Stimulated activated CD4-positive, alpha-beta T cell treated with anti-CD3 and anti-CD28 coated beads, TNF-alpha, amount 100 ng/mL, for 24 hours (primary cell): ENCODE results near the gene ARPC3.
"Not testable (repeated sequence)": the region's sequence is repeated elsewhere in the genome, so short reads cannot be mapped to it uniquely, and the experiment has no call there.

ENCODE experiments used
- DNase-seq, 3 experiments: peaks; one replicate each; pipeline ENCODE4 v3.0.0-alpha.2; 2020; ENCODE audit warnings: low read depth in 3 of 3

ARPC3 gene

DNA sequence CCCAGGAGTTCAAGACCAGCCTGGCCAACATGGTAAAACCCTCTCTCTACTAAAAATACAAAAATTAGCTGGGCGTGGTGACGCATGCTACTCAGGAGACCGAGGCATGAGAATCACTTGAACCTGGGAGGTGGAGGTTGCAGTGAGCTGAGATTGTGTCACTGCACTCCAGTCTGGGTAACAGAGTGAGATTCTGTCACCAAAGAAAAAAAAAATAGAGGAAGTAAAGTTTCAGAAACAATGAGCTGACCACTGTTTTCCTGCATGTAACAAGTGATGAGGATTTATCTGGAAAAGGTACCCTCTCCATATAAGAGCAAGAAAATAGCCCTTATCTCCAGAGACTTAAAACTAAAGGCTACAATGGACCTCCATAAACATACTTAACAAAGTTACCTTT lies 33.0 kb downstream of the ARPC3 start:
- not testable (repeated sequence) for DNase-seq

DNA sequence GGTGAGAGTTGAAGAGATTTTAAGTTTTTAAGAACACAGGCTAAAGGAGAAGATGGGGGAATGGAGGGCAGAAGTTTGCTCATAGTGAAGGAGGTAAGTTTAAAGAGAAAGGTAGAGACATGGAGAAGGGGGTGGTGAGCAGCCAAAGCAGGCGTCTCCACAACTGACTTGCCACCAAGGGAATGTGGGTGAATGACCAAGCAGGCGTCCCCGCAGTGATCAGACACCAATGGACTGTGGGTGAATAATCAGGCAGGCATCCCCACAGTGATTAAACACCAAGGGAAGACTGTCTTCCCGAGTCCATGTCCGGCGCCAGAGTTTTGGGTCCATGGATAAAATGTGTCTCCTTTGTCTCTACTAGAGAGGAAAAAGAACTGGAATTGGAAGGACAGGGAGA lies 40.1 kb downstream of the ARPC3 start:
- DNase-seq, result not testable (repeated sequence)

DNA sequence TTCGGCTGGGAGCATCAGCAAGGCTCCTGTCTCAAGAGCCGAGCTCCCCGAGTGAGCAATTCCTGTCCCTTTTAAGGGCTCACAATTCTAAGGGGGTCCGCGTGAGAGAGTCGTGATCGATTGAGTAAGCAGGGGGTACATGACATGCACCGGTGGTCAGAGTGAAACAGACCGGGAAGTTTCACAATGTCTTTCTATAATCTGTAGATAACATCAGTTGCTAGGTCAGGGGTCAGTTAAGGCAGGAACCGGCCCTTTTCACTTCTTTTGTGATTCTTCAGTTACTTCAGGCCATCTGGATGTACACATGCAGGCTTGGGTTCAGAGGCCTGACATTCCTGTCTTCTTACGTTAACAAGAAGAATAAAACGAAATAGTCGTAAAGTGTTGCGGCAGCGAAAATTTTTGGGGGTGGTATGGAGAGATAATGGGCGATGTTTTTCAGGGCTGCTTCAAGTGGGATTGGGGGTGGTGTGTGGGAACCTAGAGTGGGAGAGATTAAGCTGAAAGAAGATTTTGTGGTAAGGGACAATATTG lies 44.9 kb downstream of the ARPC3 start:
- DNase-seq, result not testable (repeated sequence)

DNA sequence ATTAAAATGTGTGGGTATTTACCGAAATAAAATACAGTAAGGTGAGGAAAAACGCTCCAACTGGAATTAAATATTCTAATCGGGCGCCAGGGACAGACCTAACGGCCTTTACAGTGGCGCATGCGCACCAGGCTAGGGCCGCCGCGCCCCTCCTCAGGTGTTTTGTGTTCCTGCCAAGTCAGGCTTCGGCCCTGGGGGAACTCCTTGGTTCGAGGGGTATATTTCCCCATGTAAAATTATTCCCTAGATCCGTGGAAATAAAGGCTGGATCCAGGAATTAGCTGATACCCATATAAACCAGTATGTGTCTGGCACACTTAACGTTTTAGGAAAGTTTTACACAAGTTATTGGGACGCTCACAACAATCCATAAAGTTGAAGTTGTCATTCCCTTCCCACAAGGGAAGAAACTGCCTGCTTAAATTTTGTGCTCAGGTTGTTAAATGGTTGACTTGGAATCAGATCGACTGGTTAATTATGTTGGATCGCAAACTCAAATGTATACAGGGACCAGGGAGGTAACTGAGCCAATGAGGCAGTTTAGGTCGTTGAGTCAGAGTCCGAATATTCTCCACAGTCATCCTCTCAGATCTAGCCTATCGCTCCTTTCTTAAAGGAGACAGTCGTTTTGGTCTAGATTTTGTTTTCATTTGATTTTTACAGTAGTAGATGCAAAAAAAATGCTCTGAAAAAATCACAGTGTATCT lies 46.0 kb downstream of the ARPC3 start:
- DNase-seq, result peak; percentile 61 to 76 (median 63)

DNA sequence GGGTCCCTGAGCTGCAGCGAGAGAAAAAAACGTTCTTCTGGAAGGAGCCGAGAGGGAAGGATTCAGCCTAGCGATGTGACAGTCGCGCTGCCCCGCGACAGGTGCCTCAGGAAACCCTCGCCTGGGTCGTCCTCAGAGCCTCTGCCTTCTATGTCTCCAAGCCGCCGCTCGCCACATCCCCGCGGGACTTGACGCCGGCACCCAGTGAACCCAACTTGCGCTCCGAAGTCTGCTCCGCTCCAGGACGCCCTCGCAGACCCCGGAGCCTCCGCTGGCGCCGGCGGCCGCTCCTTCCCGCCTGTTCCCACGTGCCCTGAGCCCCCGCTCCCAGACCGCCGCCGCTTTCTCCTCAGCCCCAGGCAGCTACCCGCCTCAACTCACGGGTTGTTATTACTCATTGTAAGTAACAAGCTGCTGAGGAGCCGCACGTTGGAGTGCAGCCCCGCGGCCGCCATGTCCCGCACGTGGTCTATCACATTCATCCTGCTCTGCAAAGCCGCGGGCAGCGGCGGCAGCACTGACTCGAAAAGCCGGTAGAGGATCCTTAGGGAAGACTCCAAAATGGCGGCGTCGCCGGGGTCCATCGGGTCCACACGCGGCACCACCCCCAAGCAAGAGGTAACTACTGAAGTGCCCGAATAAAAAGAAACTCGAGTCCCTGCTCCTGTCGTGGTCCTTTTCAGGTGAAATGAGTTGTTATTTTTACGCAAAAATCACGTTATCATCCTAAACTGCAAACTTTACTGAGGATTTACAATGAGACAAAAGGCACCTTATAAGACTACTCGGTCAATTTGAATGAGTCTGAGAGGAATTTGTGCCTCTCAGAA lies 46.8 kb downstream of the ARPC3 start, which contains the start of gene ANAPC7:
ANAPC7 (minus strand) TSS at position 563 of the 830 bp plus-strand sequence; CDS start at position 482, 81 bp downstream.
- peak; percentile 73 to 85 (median 76) for DNase-seq
